Mucosa of gallbladder (tissue), 1 donor: ENCODE results near the gene HELB. TPM values are rescaled to one million over a fixed set of nuclear protein-coding genes. Genes with fewer than 3 reads are reported as not detected.

Experiments
- DNase-seq: peaks from one replicate; pipeline ENCODE4 v3.0.0-alpha.2; 2020; ENCODE audit warnings: low spot score
- total RNA-seq: library from RNA; stranded (reverse); gene quantifications from one replicate; pipeline ENCODE4 v1.2.1, GENCODE V29; 2021
- donor health status: DM: no; HTN: no; CAD: no.

HELB gene
- total RNA-seq = 3.6 TPM

- peak; percentile 98 for DNase-seq
These were observed at the start of gene HELB for GRCh38 chr12:66301944-66302826. Gene HELB (plus strand): TSS chr12:66302493. CDS start chr12:66302604, 111 bp downstream.

GRCh38 chr12:66252771-66253170 is 49.5 kb upstream of the HELB start:
- DNase-seq = no peak

GRCh38 chr12:66255737-66256136 is 46.6 kb upstream of the HELB start:
- no peak for DNase-seq

- DNase-seq = no peak
These were observed 44.3 kb upstream of the HELB start for GRCh38 chr12:66258011-66258410.

GRCh38 chr12:66262737-66263136 is 39.6 kb upstream of the HELB start:
- DNase-seq = no peak

GRCh38 chr12:66268562-66268961 is 33.7 kb upstream of the HELB start:
- DNase-seq = no peak

DNA sequence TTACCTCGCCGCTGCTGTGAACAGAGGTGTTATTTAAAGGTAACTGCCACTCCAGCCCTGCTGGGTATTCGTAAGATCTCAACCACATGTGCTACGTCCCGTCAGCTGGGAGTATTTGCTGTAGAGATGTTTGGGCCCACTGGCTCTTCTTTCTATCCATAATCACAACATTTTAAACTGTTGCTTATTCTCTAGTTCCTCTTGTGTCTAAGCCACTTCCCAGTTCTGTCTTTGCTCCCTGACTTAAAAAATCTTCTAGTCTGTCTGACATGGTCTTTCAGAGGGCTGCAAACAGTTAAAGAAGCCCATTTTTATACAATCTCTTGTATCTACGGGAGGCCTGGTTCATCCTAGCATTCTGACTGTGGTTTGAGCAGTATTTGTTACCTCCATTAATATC is 33.2 kb upstream of the HELB start:
- no peak for DNase-seq

DNA sequence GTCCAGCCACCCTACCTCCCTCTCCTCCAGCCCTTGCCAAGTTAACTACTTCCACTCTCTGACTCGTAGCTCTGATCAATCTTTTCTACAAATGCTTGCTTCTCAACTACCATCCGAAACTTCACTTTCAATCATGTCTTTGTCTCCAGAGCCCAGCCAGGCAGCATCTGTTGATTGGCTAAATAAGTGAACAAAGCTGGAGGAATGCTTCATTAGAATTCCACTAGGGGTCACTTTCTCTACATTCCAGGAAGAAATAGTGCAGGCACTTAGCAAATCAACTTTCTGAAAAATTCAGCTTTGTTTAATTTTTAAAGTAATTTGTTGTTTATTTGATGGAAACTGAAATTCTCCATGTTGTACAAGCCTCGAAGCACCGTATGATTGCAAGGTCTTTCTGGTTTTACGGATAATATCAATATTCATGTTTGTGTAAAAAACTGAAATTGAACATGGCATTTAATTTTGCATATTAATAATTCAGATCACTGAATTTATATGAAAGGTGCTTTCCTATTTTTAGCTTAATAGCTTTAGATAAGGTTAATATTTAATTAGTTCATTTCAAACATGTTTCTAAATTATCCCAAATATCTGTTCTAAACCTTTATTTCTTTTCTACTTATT is 32.4 kb upstream of the HELB start:
- no peak for DNase-seq

DNA sequence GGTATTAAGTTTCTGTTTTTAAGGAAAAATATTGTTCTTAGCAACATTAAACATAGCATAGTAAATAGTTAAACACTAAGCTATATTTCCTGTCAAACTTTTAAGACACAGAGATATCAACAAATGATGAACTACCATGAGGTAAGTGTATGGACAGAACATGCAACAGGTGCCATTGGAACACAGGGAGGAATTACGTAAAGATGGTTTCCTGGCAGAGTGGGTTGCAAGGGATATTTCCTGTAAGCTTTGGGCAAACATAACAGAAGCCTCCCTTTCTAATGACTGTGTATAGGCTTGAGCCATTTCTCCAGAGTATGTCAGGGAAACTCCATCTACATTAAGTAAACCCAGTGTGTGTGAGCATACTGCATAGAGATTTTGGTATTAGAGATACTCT is 31.7 kb upstream of the HELB start:
- no peak for DNase-seq

DNA sequence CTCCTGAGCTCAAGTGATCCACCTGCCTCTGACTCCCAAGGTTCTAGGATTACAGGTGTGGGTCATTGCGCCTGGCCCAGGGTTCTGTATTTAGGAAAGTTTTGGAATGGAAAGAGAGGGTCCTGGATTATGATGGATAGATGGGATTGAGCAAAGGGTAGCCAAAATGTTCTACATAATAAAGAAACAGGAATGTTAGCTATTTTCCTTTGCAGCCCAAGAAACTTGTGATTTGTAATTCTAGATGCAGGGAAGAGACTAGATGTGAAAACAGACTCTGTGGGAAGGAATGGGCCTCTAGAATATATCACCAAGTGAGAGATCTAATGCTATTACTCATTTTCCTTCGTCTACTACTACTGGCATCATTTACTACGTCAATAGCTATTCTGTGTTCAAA is 29.6 kb upstream of the HELB start:
- no peak for DNase-seq

- DNase-seq = no peak
These were observed 29.1 kb upstream of the HELB start for GRCh38 chr12:66273147-66273546.

- DNase-seq = no peak
These were observed 27.3 kb upstream of the HELB start for GRCh38 chr12:66275040-66275439.

DNA sequence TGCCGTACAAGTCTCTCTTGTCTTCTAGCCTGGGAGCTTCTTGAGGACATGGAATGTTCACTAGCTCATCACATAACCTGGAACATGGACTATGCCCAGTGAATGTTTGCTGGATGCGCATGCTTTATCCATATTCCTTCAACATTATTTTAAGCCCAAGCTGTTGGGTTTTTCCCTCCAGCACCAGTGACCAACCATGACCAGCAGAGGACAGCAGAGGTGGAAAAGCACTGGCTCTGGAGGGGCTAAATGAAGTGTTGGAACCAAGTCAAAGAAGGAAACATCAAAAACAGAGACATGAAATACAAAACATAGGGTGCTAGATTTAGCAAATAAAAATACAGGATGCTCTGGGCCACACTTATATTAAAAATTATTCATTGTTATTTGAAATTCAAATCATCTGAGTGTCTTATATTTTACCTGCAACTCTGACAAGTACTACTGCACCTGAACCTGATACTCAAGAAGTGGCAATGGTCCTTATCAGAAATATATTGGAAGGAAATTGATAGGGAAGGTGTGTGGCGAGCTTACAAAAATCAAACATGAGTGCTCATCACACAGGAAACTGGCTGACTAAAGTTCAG is 23.1 kb upstream of the HELB start:
- no peak for DNase-seq

DNA sequence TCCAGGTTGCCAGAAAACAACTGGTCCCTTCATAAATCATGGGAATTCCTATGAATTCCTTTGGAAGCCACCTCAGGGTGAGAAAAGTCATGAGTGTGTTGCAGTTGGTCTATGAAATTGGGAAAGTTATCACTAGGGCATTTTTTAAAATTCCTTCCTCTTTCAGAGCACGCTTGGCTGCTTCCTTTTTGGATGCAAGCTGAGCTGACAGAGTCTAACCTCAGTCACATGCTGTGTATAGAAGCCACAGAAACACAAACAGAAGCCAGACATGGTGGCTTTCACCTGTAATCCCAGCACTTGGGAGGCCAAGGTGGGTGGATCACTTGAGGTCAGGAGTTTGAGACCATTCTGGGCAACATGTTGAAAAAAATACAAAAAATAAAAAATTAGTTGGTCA is 21.7 kb upstream of the HELB start:
- DNase-seq = no peak

- no peak for DNase-seq
These were observed 20.0 kb upstream of the HELB start for GRCh38 chr12:66282244-66282643.

GRCh38 chr12:66287275-66287674 is 15.0 kb upstream of the HELB start:
- DNase-seq = no peak

DNA sequence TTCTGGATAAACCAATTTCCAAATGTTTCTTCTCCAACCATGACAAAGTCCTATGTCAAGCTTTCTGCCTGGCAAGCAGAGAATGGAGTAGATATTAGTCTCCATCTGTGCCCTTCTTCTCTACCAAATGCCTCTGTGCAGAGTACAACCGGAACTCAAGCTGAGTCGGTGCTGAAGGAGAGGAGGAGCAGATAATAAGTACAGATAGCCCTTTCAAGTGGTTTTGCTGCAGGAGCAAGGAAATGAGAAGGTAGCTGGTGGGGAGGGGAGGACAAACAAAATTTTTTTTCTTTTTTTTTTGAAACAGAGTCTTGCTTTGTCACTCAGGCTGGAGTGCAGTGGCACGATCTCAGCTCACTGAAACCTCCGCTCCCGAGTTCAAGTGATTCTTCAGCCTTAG is 14.2 kb upstream of the HELB start:
- no peak for DNase-seq

GRCh38 chr12:66289485-66289884 is 12.8 kb upstream of the HELB start:
- DNase-seq = no peak

DNA sequence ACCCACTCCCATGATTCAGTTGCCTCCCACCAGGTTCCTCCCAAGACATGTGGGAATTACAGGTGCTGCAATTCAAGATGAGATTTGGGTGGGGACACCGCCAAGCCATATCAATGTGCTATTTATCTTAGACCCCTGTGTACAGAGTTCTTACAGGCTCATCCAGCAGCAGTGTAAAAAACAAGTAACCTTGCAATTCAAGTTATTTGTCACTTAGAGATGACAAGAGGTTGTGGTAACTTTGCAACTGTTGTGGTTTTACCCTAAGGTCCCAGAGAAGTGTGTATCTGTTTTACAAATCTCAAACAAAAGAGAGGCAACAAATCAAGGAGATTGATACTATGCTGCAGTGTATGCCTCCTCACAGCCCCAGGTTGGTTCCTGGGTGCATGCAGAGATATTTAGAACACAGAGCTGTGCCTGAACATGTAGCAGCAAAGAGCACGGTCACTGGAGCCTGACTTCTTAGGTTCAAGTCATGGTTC is 11.5 kb upstream of the HELB start:
- DNase-seq = no peak

DNA sequence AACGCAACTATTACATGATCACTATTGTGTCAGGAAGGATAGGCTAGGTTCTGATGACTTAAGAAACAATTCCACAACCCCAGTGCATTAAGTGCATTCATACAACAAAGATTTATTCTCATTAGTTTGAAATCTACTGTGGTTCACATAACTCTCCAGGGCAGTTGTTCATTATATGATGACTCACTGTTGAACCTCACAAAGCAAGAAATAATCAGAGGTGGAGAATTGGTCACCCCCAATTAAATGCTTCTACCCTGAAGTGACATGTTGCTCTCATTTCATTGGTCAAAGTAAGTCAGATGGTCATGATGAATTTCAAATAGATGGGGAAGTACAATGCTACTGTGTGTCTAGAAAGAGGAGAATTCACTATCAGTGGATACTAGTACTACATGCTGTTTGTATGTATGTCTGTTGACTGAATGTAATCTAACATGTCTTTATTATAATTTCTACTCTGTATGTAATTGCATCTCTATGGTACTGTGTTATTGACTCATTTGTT is 6.1 kb upstream of the HELB start:
- no peak for DNase-seq

DNA sequence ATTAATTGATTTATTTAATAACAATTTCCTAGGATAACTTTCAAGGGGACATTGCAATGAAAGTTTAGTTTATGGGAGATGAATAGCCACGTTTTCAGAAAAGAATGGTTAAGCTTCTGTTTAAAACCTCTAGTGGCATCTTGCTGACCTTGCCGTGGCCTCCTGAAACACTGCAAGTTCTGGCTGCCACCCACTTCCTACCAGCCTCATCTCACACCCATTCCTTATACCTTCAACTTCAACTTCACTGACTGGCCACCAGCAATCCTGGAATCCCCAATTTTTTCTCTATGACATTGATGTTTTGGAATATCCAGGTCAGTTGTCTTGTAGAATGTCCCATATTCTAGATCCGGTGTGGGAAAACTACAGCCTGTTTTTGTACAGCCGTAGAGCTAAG is 5.2 kb upstream of the HELB start:
- DNase-seq = no peak

DNA sequence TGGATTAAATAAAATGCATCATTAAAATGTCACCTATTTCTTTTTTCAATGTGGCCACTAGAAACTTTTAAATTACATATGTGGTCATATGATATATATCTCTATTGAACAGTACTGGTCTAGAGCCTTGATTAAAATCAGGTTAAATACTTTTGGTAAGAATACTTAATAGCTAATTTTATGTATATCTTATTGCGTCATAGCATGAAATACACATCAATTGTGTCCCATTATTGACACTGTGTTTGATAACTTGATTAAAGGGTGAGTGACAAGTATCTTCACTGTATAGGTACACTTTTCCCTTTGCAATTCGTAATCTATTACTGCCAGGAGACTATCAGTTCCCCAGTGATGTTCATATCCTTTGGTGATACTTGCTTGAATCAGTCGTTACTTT is 4.4 kb upstream of the HELB start:
- no peak for DNase-seq

GRCh38 chr12:66302827-66303169 is 505 bp downstream of the HELB start:
- DNase-seq = no peak
